Keratinocyte (primary cell): ENCODE data around the gene ANKRD13D. TPM values are rescaled to one million over a fixed set of nuclear protein-coding genes. Genes with fewer than 3 reads are reported as not detected.

Experiments
- DNase-seq: peaks from one replicate; pipeline ENCODE4 v3.0.0-alpha.2; 2011; ENCODE audit warnings: low read depth, missing footprints, low spot score
- FAIRE-seq: peaks from 2 replicates; lab custom pipeline; 2011; peaks lifted over from hg19 to GRCh38; lab: Jason Lieb, UNC
- H2AFZ ChIP-seq: 2 replicates; pipeline ENCODE4 v1.6.0; 2012; ENCODE audit warnings: low read length, control low read depth, inconsistent platforms; ENCODE audit not compliant: control insufficient read depth
- H3K27ac ChIP-seq: 2 replicates; pipeline ENCODE4 v1.5.1; 2011; ENCODE audit warnings: low read length; ENCODE audit not compliant: control insufficient read depth, insufficient read depth
- H3K27me3 ChIP-seq: 3 replicates; pipeline ENCODE4 v1.6.0; 2011; ENCODE audit warnings: low read length; ENCODE audit not compliant: control insufficient read depth, insufficient read depth; ENCODE audit errors: extremely low read depth
- H3K36me3 ChIP-seq, 2 experiments: 2 replicates in 1 of 2; 3 replicates in 1 of 2; pipeline ENCODE4 v1.5.1; 2011; ENCODE audit warnings: low read length in 2 of 2, mild to moderate bottlenecking in 1 of 2; ENCODE audit not compliant: control insufficient read depth in 2 of 2, insufficient read depth in 2 of 2; ENCODE audit errors: extremely low read depth in 1 of 2
- H3K4me1 ChIP-seq: 3 replicates; pipeline ENCODE4 v1.5.1; 2011; ENCODE audit warnings: low read length; ENCODE audit not compliant: control insufficient read depth, insufficient read depth; ENCODE audit errors: extremely low read depth
- H3K4me2 ChIP-seq: 3 replicates; pipeline ENCODE4 v1.6.0; 2011; ENCODE audit warnings: low read depth, low read length; ENCODE audit not compliant: control insufficient read depth, insufficient read depth; ENCODE audit errors: extremely low read depth
- H3K4me3 ChIP-seq, 3 experiments: fragments of 200-600 bp in 1 of 3; sonication (generic) in 1 of 3; 2 replicates in 2 of 3; 3 replicates in 1 of 3; pipeline ENCODE4 v1.5.1; 2011 to 2016; ENCODE audit warnings: low read length in 3 of 3, mild to moderate bottlenecking in 3 of 3, control low read depth in 2 of 3, inconsistent platforms in 1 of 3, low read depth in 1 of 3, mixed read lengths in 1 of 3, mixed run types in 1 of 3, moderate library complexity in 1 of 3; ENCODE audit not compliant: control insufficient read depth in 2 of 3, insufficient read depth in 2 of 3; ENCODE audit errors: extremely low read depth in 1 of 3
- H3K79me2 ChIP-seq: 2 replicates; pipeline ENCODE4 v1.6.0; 2012; ENCODE audit warnings: low read length; ENCODE audit not compliant: control insufficient read depth, insufficient read depth
- H3K9ac ChIP-seq: 3 replicates; pipeline ENCODE4 v1.6.0; 2011; ENCODE audit warnings: low read length; ENCODE audit not compliant: control insufficient read depth, insufficient read depth; ENCODE audit errors: extremely low read depth
- H3K9me1 ChIP-seq: 3 replicates; pipeline ENCODE4 v1.6.0; 2011; ENCODE audit warnings: low read length; ENCODE audit not compliant: control insufficient read depth, insufficient read depth; ENCODE audit errors: extremely low read depth
- H3K9me3 ChIP-seq: 2 replicates; pipeline ENCODE4 v1.5.1; 2012; ENCODE audit warnings: low read depth, low read length; ENCODE audit not compliant: control insufficient read depth
- H4K20me1 ChIP-seq: 3 replicates; pipeline ENCODE4 v1.6.0; 2011; ENCODE audit warnings: low read length; ENCODE audit not compliant: control insufficient read depth, insufficient read depth; ENCODE audit errors: extremely low read depth
- EZH2 ChIP-seq: IDR thresholded peaks from one replicate; pipeline ENCODE4 v1.6.1; 2012; ENCODE audit warnings: inconsistent platforms, mild to moderate bottlenecking, low read length, moderate library complexity
- dilution Hi-C: fragments of 300-500 bp; cut with MboI; formaldehyde crosslinking; loops from one replicate; pipeline ENCODE4 v1.7.0; 2020; ENCODE audit warnings: low sequenced_read_pairs; ENCODE audit not compliant: extremely low pct_ligation_motif_present
- polyA plus RNA-seq, 5 experiments: library from polyadenylated mRNA; depleted of rRNA in 3 of 5; stranded (reverse) in 3 of 5; stranded (forward) in 1 of 5; unstranded in 1 of 5; fragments of >200 nt; gene quantifications; 1 replicate in 1 of 5; 2 replicates in 3 of 5; 3 replicates in 1 of 5; pipeline versions ENCODE4 v1.2.1 to v1.2.3, GENCODE V29; 2011 to 2012; ENCODE audit warnings: missing spikeins in 2 of 5, low read depth in 1 of 5, low replicate concordance in 1 of 5
- TF ChIP-seq, protein P1 (sequence below), 3 experiments: IDR thresholded peaks in 1 of 3; conservative IDR thresholded peaks in 1 of 3; optimal IDR thresholded peaks in 1 of 3; 2 replicates in 2 of 3; 3 replicates in 1 of 3; pipeline versions ENCODE3 to v1.5.1; 2011; ENCODE audit warnings: low read length in 3 of 3, mild to moderate bottlenecking in 3 of 3, moderate library complexity in 2 of 3, control low read depth in 1 of 3, inconsistent platforms in 1 of 3; ENCODE audit not compliant: insufficient read depth in 2 of 3; ENCODE audit errors: extremely low read depth in 1 of 3

ANKRD13D gene
- polyA plus RNA-seq, 1 donor (not counting 4 experiments of a cell fraction or from before 2014, with no cell fraction given), result 25.0 TPM

DNA sequence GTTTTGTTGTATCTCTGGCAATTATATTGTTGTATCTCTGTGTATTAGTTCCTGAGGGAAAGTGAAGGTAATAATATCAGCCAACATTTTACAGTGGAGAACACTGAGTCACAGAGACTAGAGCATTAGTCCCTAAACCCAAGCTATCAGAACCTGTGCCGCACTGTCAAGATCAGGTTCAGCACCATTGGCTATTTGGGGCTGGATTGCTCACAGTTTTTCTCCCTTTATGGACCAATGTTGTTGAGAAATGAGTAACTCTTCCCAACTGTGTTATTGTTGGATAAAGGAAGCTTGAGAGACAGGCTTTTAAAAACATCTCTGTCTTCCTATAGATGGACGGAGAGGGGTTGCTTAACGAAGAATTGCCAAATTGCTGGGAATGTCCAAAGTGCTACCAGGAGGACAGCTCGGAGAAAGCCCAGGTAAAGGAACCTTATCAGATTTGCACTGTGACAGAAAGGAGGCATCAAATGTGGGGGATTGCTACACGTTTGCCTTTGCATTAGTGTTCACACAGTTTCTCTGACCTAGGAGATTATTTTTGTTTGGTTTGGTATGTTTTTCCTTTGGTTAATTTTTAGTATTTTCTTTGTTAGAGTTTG is 41.1 kb upstream of the ANKRD13D start:
- H2AFZ ChIP-seq, result no peak overlapping the region
- H3K27me3 ChIP-seq, result no peaks in the 10 kb centered on the region
- peak overlapping the region; percentile 52 for H3K9ac ChIP-seq
- H3K9me3 ChIP-seq, result no peaks in the 10 kb centered on the region
- dilution Hi-C loops, result no loop called here
- no peak for FAIRE-seq
- H3K4me1 ChIP-seq, result peaks cover 32% of the 10 kb centered on the region
- peak overlapping the region in 1 of 3 experiments; percentile 19 for H3K4me3 ChIP-seq
- DNase-seq, result no peak
- H3K79me2 ChIP-seq, result peaks cover 19% of the 10 kb centered on the region
- H3K9me1 ChIP-seq, result peaks cover 2% of the 10 kb centered on the region
- peak overlapping the region; percentile 69 for H3K4me2 ChIP-seq
- H3K27ac ChIP-seq, result peak overlapping the region; percentile 77
- peaks cover 3% of the 10 kb centered on the region for H4K20me1 ChIP-seq
- H3K36me3 ChIP-seq, result peaks cover 35 to 75% of the 10 kb centered on the region in 2 experiments
- no peak for TF ChIP-seq EZH2
- TF ChIP-seq, protein P1, sequence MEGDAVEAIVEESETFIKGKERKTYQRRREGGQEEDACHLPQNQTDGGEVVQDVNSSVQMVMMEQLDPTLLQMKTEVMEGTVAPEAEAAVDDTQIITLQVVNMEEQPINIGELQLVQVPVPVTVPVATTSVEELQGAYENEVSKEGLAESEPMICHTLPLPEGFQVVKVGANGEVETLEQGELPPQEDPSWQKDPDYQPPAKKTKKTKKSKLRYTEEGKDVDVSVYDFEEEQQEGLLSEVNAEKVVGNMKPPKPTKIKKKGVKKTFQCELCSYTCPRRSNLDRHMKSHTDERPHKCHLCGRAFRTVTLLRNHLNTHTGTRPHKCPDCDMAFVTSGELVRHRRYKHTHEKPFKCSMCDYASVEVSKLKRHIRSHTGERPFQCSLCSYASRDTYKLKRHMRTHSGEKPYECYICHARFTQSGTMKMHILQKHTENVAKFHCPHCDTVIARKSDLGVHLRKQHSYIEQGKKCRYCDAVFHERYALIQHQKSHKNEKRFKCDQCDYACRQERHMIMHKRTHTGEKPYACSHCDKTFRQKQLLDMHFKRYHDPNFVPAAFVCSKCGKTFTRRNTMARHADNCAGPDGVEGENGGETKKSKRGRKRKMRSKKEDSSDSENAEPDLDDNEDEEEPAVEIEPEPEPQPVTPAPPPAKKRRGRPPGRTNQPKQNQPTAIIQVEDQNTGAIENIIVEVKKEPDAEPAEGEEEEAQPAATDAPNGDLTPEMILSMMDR (optimal IDR thresholded peaks at IDR 0.05 in 1 of 3, IDR thresholded peaks at IDR 0.05 in 1 of 3, conservative IDR thresholded peaks at IDR 0.05 in 1 of 3; ENCODE audit: extremely low read depth in 1 of 3, insufficient read depth in 2 of 3, low read length in 3 of 3), result no peak

DNA sequence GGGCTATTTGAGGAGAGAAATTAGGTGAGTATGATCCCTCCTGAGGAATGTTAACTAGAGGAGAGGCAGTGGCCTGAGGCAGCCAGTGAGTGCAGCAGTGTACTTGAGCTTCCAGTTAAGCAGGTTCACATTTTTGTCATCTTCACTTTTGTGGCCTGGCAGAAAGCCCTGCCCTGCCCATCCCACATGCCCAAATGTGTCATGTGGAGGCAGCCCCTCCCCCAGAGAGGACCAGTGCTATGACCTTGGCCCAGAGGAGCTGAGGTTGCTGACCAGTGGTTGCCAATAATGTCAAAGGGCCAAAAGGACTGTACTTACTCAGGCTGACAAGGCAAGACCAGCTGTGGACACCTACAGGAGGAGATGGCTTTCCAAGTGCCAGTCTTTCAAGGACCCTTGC is 40.5 kb upstream of the ANKRD13D start:
- Histone ChIP-seq H3K36me3 (peaks cover 35 to 80% of the 10 kb centered on the region in 2 experiments), H3K9me3 (no peaks in the 10 kb centered on the region), H3K79me2 (peaks cover 17% of the 10 kb centered on the region), H3K9me1 (peaks cover 2% of the 10 kb centered on the region), H3K27me3 (no peaks in the 10 kb centered on the region), H4K20me1 (peaks cover 3% of the 10 kb centered on the region), H3K4me2 (peak overlapping the region; percentile 69), H3K9ac (peak overlapping the region; percentile 52), H2AFZ (no peak overlapping the region), H3K4me1 (peaks cover 38% of the 10 kb centered on the region), H3K4me3 (peak overlapping the region in 1 of 3 experiments; percentile 19), H3K27ac (peak overlapping the region; percentile 77)
- TF ChIP-seq, protein P1 (optimal IDR thresholded peaks at IDR 0.05 in 1 of 3, IDR thresholded peaks at IDR 0.05 in 1 of 3, conservative IDR thresholded peaks at IDR 0.05 in 1 of 3; ENCODE audit: extremely low read depth in 1 of 3, insufficient read depth in 2 of 3, low read length in 3 of 3), result no peak
- TF ChIP-seq EZH2, result no peak
- DNase-seq (peak; percentile 79), FAIRE-seq (peak; percentile 26)
- dilution Hi-C loops, result no loop called here
